ENCODE results near the gene GALNT17. TPM values are rescaled to one million over a fixed set of nuclear protein-coding genes. Genes with fewer than 3 reads are reported as not detected.

Gene GALNT17
- polyA plus RNA-seq, 1 donor from 2014 or later, result 15.7 TPM

GRCh38 chr7:71547426-71547825 lies 415.5 kb downstream of the GALNT17 start:
- Histone ChIP-seq H3K27me3 (ENCODE audit: insufficient read depth, low read depth, low read length) (no peaks in the 10 kb centered on the region), H2AFZ (ENCODE audit: low read depth, low read length) (no peak overlapping the region), H3K9me3 (ENCODE audit: low read length) (no peaks in the 10 kb centered on the region), H3K79me2 (replicated peaks; ENCODE audit: insufficient read depth, low read length) (no peaks in the 10 kb centered on the region), H3K9me2 (ENCODE audit: insufficient read depth, low read length) (no peaks in the 10 kb centered on the region), H3K9ac (ENCODE audit: low read length) (no peak overlapping the region), H4K20me1 (ENCODE audit: insufficient read depth) (no peaks in the 10 kb centered on the region), H3K4me2 (ENCODE audit: low read length) (no peak overlapping the region), H3K4me3 (ENCODE audit: low read length) (no peak overlapping the region), H3K27ac (ENCODE audit: low read length) (no peak overlapping the region), H3K36me3 (ENCODE audit: insufficient read depth, low read length) (no peaks in the 10 kb centered on the region), H3F3A (ENCODE audit: insufficient read depth, low read length, poor library complexity, severe bottlenecking) (no peaks in the 10 kb centered on the region)
- TF ChIP-seq CTCF (IDR thresholded peaks at IDR 0.05; ENCODE audit: poor library complexity, severe bottlenecking), result no peak

DNA sequence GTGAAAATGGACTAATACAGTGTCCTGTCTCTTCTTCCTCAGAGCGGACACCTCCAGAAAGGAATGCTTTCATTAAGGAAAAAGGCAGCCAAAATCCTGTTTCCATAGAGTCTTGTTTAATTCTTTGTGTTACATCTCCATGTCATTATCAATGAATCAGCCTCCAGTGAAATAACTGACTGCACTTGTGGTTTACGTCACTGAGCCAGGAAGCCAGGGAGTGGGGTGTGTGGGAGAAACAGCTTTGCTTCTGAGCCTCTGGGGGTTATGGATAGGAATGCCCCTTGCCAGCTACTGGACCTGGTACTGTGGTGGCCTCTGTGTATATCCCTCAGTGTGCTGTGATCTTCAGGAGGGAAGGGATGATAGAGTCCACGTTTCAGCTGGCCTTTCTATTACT lies 416.8 kb downstream of the GALNT17 start:
- Histone ChIP-seq H2AFZ (ENCODE audit: low read depth, low read length) (no peak overlapping the region), H3K9me3 (ENCODE audit: low read length) (no peaks in the 10 kb centered on the region)

More for the DNA sequence above, 416.8 kb downstream of the GALNT17 start:
- Histone ChIP-seq H3F3A (ENCODE audit: insufficient read depth, low read length, poor library complexity, severe bottlenecking) (no peaks in the 10 kb centered on the region), H4K20me1 (ENCODE audit: insufficient read depth) (no peaks in the 10 kb centered on the region), H3K36me3 (ENCODE audit: insufficient read depth, low read length) (no peaks in the 10 kb centered on the region), H3K27ac (ENCODE audit: low read length) (no peak overlapping the region), H3K9me2 (ENCODE audit: insufficient read depth, low read length) (no peaks in the 10 kb centered on the region), H3K79me2 (replicated peaks; ENCODE audit: insufficient read depth, low read length) (no peaks in the 10 kb centered on the region), H3K4me2 (ENCODE audit: low read length) (no peak overlapping the region), H3K27me3 (ENCODE audit: insufficient read depth, low read depth, low read length) (no peaks in the 10 kb centered on the region), H3K4me3 (ENCODE audit: low read length) (no peak overlapping the region), H3K9ac (ENCODE audit: low read length) (no peak overlapping the region)
- TF ChIP-seq, protein P1, sequence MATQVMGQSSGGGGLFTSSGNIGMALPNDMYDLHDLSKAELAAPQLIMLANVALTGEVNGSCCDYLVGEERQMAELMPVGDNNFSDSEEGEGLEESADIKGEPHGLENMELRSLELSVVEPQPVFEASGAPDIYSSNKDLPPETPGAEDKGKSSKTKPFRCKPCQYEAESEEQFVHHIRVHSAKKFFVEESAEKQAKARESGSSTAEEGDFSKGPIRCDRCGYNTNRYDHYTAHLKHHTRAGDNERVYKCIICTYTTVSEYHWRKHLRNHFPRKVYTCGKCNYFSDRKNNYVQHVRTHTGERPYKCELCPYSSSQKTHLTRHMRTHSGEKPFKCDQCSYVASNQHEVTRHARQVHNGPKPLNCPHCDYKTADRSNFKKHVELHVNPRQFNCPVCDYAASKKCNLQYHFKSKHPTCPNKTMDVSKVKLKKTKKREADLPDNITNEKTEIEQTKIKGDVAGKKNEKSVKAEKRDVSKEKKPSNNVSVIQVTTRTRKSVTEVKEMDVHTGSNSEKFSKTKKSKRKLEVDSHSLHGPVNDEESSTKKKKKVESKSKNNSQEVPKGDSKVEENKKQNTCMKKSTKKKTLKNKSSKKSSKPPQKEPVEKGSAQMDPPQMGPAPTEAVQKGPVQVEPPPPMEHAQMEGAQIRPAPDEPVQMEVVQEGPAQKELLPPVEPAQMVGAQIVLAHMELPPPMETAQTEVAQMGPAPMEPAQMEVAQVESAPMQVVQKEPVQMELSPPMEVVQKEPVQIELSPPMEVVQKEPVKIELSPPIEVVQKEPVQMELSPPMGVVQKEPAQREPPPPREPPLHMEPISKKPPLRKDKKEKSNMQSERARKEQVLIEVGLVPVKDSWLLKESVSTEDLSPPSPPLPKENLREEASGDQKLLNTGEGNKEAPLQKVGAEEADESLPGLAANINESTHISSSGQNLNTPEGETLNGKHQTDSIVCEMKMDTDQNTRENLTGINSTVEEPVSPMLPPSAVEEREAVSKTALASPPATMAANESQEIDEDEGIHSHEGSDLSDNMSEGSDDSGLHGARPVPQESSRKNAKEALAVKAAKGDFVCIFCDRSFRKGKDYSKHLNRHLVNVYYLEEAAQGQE (IDR thresholded peaks at IDR 0.05; ENCODE audit: borderline replicate concordance), result no peak
- TF ChIP-seq RAD21 (conservative IDR thresholded peaks at IDR 0.05), result no peak
- no peak for TF ChIP-seq EP300 (conservative IDR thresholded peaks at IDR 0.05; ENCODE audit: poor library complexity, severe bottlenecking)
- TF ChIP-seq TAF1 (IDR thresholded peaks at IDR 0.05; ENCODE audit: low read depth), result no peak
- no peak for TF ChIP-seq CTCF (IDR thresholded peaks at IDR 0.05; ENCODE audit: poor library complexity, severe bottlenecking)
- TF ChIP-seq EZH2 (IDR thresholded peaks at IDR 0.05; ENCODE audit: borderline replicate concordance, insufficient read depth, low read length, poor library complexity, severe bottlenecking), result no peak
- no peak for TF ChIP-seq MXI1 (conservative IDR thresholded peaks at IDR 0.05; ENCODE audit: poor library complexity, severe bottlenecking)
- TF ChIP-seq POLR2AphosphoS5 (IDR thresholded peaks at IDR 0.05), result no peak
- no peak for TF ChIP-seq SMC3 (conservative IDR thresholded peaks at IDR 0.05; ENCODE audit: poor library complexity)

All from neural cell (in vitro differentiated cells).